ENCODE measurements around the gene FTSJ1.

Gene FTSJ1

GRCh38 chrX:48456628-48457331, 19.2 kb upstream of the FTSJ1 start:
- no peak for DNase-seq
- H3K4me3 ChIP-seq (ENCODE audit: low read depth, low read length): no peak overlapping the region
- TF ChIP-seq CTCF (IDR thresholded peaks at IDR 0.05; ENCODE audit: low read depth, low read length, missing control alignments): no peak
- no peaks in the 10 kb centered on the region for H3K36me3 ChIP-seq (replicated peaks)
- H3K27me3 ChIP-seq (replicated peaks): no peaks in the 10 kb centered on the region
- in situ Hi-C loops (cut with HindIII; ENCODE audit: low pct_ligation_motif_present, low sequenced_read_pairs): no loop called here
- no peak overlapping the region for H3K27ac ChIP-seq

- Histone ChIP-seq H3K27ac (no peak overlapping the region), H3K4me3 (ENCODE audit: low read depth, low read length) (no peak overlapping the region), H3K36me3 (replicated peaks) (no peaks in the 10 kb centered on the region), H3K27me3 (replicated peaks) (no peaks in the 10 kb centered on the region)
- in situ Hi-C loops (cut with HindIII; ENCODE audit: low pct_ligation_motif_present, low sequenced_read_pairs): no loop called here
- DNase-seq: no peak
- TF ChIP-seq CTCF (IDR thresholded peaks at IDR 0.05; ENCODE audit: low read depth, low read length, missing control alignments): no peak
Measured at GRCh38 chrX:48458711-48459110, 17.3 kb upstream of the FTSJ1 start.

GRCh38 chrX:48459483-48459882, 16.5 kb upstream of the FTSJ1 start:
- Histone ChIP-seq H3K36me3 (replicated peaks) (no peaks in the 10 kb centered on the region), H3K27me3 (replicated peaks) (no peaks in the 10 kb centered on the region), H3K27ac (no peak overlapping the region), H3K4me3 (ENCODE audit: low read depth, low read length) (no peak overlapping the region)
- TF ChIP-seq CTCF (IDR thresholded peaks at IDR 0.05; ENCODE audit: low read depth, low read length, missing control alignments): no peak
- no peak for DNase-seq
- in situ Hi-C loops (cut with HindIII; ENCODE audit: low pct_ligation_motif_present, low sequenced_read_pairs): no loop called here

GRCh38 chrX:48460031-48460430, 16.0 kb upstream of the FTSJ1 start:
- no peak for TF ChIP-seq CTCF (IDR thresholded peaks at IDR 0.05; ENCODE audit: low read depth, low read length, missing control alignments)
- H3K27ac ChIP-seq: no peak overlapping the region
- no peak for DNase-seq
- H3K27me3 ChIP-seq (replicated peaks): no peaks in the 10 kb centered on the region
- no peak overlapping the region for H3K4me3 ChIP-seq (ENCODE audit: low read depth, low read length)
- no peaks in the 10 kb centered on the region for H3K36me3 ChIP-seq (replicated peaks)
- in situ Hi-C loops (cut with HindIII; ENCODE audit: low pct_ligation_motif_present, low sequenced_read_pairs): no loop called here

DNA sequence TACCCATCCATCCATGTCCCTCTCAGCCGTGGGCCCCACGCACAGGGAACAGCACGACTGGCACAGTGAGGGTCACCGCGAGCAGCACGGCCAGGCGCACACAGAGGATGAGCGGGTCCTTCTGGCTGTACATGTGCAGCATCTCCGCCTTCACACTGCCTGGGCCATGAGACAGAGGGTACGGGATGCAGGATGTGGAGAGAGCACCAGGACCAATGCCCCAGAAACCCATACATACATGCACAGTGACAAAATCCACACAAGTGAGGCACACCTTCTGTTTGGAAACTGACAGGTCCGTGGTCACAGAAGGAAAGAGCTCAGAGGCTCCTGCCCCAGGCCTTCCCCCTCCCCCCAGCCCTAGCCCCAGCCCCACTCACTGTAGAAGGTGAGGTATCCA, 15.4 kb upstream of the FTSJ1 start:
- in situ Hi-C loops (cut with HindIII; ENCODE audit: low pct_ligation_motif_present, low sequenced_read_pairs): no loop called here
- no peak for DNase-seq
- Histone ChIP-seq H3K36me3 (replicated peaks) (no peaks in the 10 kb centered on the region), H3K27ac (no peak overlapping the region), H3K4me3 (ENCODE audit: low read depth, low read length) (no peak overlapping the region), H3K27me3 (replicated peaks) (no peaks in the 10 kb centered on the region)
- TF ChIP-seq CTCF (IDR thresholded peaks at IDR 0.05; ENCODE audit: low read depth, low read length, missing control alignments): no peak

DNA sequence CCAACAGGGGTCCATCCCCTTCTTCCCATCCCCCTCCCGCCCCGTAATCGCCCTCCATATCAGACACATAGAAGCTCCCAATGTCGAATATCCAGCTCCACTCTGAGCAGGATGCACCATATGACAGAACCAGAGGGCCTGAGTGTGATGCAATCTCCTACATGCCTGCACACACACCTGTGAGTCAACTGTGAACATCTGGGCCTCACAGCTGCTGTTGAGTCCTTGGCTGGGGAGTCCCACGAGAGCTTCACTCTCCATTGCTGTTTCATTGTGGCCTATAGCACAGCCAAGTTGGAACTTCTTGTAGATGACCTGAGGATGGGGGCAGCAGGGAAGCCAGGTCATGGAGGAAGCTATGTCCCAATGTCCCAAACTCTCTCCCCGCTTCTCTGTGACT, 14.2 kb upstream of the FTSJ1 start:
- no peak overlapping the region for H3K27ac ChIP-seq
- no peaks in the 10 kb centered on the region for H3K36me3 ChIP-seq (replicated peaks)
- in situ Hi-C loops (cut with HindIII; ENCODE audit: low pct_ligation_motif_present, low sequenced_read_pairs): no loop called here
- no peak overlapping the region for H3K4me3 ChIP-seq (ENCODE audit: low read depth, low read length)
- DNase-seq: no peak
- no peaks in the 10 kb centered on the region for H3K27me3 ChIP-seq (replicated peaks)
- TF ChIP-seq CTCF (IDR thresholded peaks at IDR 0.05; ENCODE audit: low read depth, low read length, missing control alignments): no peak
